ENCODE data around the gene ABCC6.
"Not testable (repeated sequence)": the region's sequence is repeated elsewhere in the genome, so short reads cannot be mapped to it uniquely, and the experiment has no call there.

Gene ABCC6

GRCh38 chr16:16154281-16154951 lies 68.9 kb downstream of the ABCC6 start:
- no peak for TF ChIP-seq CTCF (IDR thresholded peaks at IDR 0.05; ENCODE audit: low read depth, low read length)
- H3K36me3 ChIP-seq = no peaks in the 10 kb centered on the region; the same call in 1 of the 2 replicates
- no peak overlapping the region for H3K4me3 ChIP-seq (ENCODE audit: low read depth, low read length)
- no peaks in the 10 kb centered on the region for H3K27me3 ChIP-seq (ENCODE audit: insufficient read depth, low read depth, severe bottlenecking)
- no peak overlapping the region for H3K27ac ChIP-seq
- DNase-seq = no peak
- H3K9me3 ChIP-seq (ENCODE audit: severe bottlenecking) = peaks cover 13% of the 10 kb centered on the region

- H3K4me3 ChIP-seq (ENCODE audit: low read depth, low read length); H3K9me3 ChIP-seq (ENCODE audit: severe bottlenecking); DNase-seq; H3K36me3 ChIP-seq; H3K27me3 ChIP-seq (ENCODE audit: insufficient read depth, low read depth, severe bottlenecking); H3K27ac ChIP-seq: not testable (repeated sequence)
These were observed 70.3 kb downstream of the ABCC6 start for GRCh38 chr16:16153000-16153399.

GRCh38 chr16:16151315-16151714 lies 72.0 kb downstream of the ABCC6 start:
- no peak for TF ChIP-seq CTCF (IDR thresholded peaks at IDR 0.05; ENCODE audit: low read depth, low read length)
- DNase-seq = no peak
- no peak overlapping the region for H3K4me3 ChIP-seq (ENCODE audit: low read depth, low read length)
- no peaks in the 10 kb centered on the region for H3K9me3 ChIP-seq (ENCODE audit: severe bottlenecking)
- H3K36me3 ChIP-seq = no peaks in the 10 kb centered on the region
- no peak overlapping the region for H3K27ac ChIP-seq
- no peaks in the 10 kb centered on the region for H3K27me3 ChIP-seq (ENCODE audit: insufficient read depth, low read depth, severe bottlenecking)

GRCh38 chr16:16150878-16151152 lies 72.5 kb downstream of the ABCC6 start:
- no peak for DNase-seq
- no peak for TF ChIP-seq CTCF (IDR thresholded peaks at IDR 0.05; ENCODE audit: low read depth, low read length)
- Histone ChIP-seq H3K36me3 (no peaks in the 10 kb centered on the region), H3K27me3 (ENCODE audit: insufficient read depth, low read depth, severe bottlenecking) (no peaks in the 10 kb centered on the region), H3K27ac (no peak overlapping the region), H3K9me3 (ENCODE audit: severe bottlenecking) (no peaks in the 10 kb centered on the region), H3K4me3 (ENCODE audit: low read depth, low read length) (no peak overlapping the region)

- Histone ChIP-seq H3K27ac (no peak overlapping the region), H3K27me3 (ENCODE audit: insufficient read depth, low read depth, severe bottlenecking) (no peaks in the 10 kb centered on the region)
- DNase-seq = no peak
These were observed 73.0 kb downstream of the ABCC6 start for GRCh38 chr16:16150117-16150877.

GRCh38 chr16:16149710-16150116 lies 73.6 kb downstream of the ABCC6 start:
- Histone ChIP-seq H3K27me3 (ENCODE audit: insufficient read depth, low read depth, severe bottlenecking) (no peaks in the 10 kb centered on the region), H3K27ac (no peak overlapping the region), H3K36me3 (no peaks in the 10 kb centered on the region), H3K9me3 (ENCODE audit: severe bottlenecking) (no peaks in the 10 kb centered on the region), H3K4me3 (ENCODE audit: low read depth, low read length) (no peak overlapping the region)
- no peak for TF ChIP-seq CTCF (IDR thresholded peaks at IDR 0.05; ENCODE audit: low read depth, low read length)
- DNase-seq = no peak

More at GRCh38 chr16:16150117-16150877, 73.0 kb downstream of the ABCC6 start:
- Histone ChIP-seq H3K4me3 (ENCODE audit: low read depth, low read length) (no peak overlapping the region), H3K36me3 (no peaks in the 10 kb centered on the region), H3K9me3 (ENCODE audit: severe bottlenecking) (no peaks in the 10 kb centered on the region)
- TF ChIP-seq CTCF (IDR thresholded peaks at IDR 0.05; ENCODE audit: low read depth, low read length) = no peak
